HG03097 (cell line): ENCODE data around the gene KRR1.
"Not testable (repeated sequence)": the region's sequence is repeated elsewhere in the genome, so short reads cannot be mapped to it uniquely, and the experiment has no call there.

Experiments
- ATAC-seq: cut with Tn5 transposase; IDR thresholded peaks from one replicate; pipeline ENCODE4 v1.9.1; 2021; ENCODE audit not compliant: unreplicated experiment, low FRiP score

KRR1 gene

DNA sequence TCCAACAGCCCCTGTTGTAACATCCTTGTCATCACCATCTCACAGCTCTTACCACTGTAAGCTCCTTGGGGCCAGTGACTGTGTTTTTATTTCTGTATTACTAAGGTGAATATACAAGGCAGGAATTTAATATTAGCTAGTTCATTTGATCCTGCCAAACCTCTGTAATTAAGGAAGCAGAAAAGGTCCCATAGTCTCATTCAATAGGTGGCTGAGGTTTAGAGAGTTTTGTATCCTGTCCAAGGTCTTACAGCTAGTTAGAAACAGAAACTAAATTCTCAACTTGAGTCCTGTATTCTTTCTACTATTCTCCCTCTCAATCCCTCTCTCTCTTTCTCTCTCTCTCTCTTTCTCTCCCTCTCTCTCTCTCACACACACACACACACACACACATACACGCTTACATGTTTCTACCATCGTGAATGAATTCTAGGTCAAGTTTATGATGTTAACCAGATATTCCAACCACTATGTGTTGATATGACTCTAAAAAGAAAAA, 31.4 kb downstream of the KRR1 start:
- ATAC-seq: peak; percentile 41

DNA sequence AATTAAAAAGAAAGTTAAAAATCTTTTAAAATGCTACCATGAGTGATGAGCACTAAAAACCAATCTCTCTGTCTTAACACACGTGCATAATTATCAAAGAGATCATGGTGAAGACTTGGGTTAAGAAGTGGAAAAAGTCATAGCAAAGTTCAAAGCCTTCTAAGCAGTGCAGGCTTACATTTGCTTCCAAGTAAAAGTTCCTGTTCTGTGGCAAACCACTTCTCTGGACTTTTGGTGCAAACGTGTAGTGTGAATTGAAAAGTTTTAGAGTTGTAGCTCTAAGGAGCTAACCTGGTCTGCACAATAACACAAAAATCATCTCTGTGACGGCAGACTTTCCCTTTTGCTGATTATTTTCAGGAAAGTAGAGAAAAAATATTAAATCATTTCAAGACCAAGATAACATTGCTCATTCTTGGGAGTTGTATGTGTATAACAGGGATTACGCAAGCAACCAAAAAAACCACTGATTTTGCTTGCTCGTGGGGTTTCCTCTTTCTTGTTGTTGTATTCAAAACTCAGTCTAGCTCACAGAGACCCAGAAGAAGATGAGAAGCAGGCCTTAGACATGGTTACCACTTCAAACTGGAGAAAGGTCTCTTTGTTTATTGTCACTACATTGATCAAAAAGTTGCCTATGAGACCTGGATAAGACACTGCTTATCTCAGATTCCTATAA, 33.2 kb downstream of the KRR1 start:
- ATAC-seq: no peak

DNA sequence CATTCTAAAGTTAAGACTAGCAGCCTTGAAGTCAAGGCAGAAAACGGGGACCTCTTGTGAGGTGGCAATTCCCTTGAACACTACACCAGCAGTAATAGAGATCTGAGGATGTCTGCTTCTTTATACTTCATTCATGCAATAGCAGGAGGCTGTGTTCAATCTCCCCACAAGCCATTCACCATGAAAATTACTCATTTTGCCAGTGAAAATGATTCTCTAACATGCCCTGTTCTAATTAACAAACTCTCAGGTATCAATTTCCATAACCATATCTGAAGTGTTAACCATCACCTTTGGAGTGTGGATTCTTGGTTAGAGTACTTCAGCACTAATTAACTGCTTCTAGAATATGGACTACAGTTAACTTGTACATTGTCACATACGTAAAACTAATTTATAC, 34.3 kb downstream of the KRR1 start:
- ATAC-seq: no peak

DNA sequence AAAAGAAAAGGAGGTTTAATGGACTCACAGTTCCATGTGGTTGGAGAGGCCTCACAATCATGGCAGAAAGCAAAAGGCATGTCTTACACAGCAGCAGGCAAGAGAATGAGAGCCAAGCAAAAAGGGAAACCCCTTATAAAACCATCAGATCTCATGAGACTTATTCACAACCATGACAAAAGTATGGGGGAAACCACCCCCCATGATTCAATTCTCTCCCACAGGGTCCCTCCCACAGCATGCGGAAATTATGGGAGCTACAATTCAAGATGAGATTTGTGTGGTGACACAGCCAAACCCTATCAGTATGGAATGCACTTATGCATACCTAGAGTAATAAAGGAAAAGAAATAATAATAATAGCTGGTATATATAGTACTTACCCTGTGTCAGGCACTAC, 35.3 kb downstream of the KRR1 start:
- no peak for ATAC-seq

DNA sequence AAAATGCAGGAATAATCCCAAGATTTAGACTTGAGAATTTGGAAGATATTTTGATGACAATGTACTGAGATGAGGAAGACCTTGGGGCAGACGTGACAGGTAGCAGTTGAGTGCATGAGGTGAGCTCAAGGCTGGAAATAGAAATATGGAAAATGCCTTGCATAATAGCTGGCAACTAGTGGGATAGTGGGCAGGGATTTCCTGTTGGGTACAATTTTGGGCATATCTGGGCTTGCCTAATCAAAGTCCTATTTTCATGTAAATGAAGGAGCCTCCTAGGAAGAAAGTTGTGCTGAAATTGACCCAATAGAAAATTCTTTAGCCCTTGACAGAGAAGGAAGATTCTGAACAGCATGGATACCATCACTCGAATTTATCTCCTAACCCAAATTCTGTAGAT, 37.3 kb downstream of the KRR1 start:
- ATAC-seq: no peak

DNA sequence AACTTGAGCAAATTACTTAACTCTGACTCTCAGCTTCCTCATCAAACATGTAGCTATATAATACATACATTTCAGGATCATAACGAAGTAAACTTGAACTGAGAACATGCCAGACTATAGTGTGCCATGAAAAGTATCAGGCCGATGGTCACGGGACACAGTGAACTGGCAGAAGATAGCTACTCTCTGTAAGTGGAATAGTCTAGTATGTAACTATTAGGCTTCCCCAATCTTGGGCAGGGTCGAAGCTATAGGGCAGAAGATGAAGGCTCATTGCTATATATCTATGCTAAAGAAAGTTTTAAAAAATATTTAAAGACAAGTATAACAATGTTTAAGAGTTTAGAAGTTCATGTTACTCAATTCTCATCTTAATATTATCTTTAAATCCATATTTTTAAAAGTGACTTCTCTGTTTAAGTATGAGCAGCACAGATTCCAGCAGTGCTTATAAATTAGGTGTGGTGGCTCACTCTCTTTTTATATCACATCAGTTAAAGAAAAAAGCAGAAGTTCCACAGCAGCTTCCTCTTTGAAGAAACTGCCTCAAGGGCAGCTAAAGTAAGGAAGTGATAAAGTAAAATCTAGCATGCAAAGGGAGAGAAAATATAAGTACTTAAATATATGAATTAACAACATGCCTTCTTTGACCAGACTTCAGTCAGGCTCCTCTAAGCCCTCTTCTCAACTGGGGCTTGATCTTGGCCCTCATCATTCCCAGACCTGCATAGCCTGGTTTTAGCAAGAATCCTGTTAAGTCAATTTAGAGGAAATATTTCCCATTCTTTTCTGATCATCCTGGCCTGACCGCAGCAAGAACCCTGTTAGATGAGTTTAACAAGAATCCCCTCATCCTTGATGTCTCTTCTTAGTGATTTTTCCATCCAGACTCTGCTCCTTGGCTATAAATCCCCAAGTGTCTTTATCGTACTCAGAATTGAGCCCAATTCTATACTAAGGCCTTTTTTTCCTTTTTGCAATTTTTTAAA, 39.2 kb downstream of the KRR1 start:
- no peak for ATAC-seq

DNA sequence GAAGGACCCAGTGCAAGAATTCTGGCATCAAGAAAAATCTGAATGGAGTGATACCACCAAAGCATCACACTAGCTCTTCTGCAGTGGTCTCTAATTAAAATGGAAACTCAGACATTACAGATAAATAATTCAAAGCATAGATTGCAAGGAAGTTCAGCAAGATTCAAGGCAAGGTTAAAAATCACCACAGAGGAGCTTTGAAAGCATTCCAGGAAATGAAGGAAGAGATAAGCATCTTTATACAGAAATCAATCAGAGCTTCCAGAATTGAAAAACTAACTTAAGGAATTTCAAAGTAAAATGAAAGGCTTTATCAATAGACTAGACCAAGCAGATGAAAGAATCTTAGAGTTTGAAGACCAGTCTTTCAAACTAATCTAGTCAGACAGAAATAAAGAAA, 51.2 kb downstream of the KRR1 start:
- ATAC-seq: no peak

DNA sequence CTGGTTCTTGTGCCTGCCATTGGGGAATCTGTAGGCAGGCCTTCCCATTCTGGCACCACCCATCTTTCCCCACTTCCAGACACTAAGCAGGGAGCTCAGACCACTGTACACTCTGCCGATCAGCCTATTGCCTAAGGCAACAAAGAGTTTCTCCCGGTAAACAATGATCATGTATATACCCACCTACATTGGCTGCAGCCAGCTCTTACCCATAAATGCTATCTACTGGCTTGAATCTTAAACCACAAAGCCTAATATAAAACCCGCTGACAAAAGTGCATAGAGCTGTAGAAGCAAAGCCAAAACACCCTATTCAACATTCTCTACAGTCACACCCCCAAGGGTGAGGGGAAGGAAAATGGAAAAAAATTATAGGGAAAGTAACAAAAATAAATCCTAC, 51.7 kb downstream of the KRR1 start:
- ATAC-seq: no peak

DNA sequence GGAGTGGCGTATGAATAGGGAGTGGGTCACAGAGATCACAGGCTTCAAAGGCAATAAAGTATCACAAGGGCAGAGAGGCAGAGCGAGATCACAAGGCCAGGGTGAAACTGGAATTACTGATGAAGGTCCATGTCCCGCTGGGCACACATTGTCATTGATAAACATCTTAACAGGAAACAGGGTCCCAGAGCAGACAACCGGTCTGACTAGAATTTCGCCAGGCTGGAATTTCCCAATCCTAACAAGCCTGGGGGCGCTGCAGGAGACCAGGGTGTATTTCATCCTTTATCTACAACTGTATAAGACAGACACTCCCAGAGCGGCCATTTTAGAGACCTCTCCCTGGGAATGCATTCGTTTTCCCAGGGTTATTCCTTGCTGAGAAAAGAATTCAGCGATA, 53.5 kb downstream of the KRR1 start:
- ATAC-seq: not testable (repeated sequence)

DNA sequence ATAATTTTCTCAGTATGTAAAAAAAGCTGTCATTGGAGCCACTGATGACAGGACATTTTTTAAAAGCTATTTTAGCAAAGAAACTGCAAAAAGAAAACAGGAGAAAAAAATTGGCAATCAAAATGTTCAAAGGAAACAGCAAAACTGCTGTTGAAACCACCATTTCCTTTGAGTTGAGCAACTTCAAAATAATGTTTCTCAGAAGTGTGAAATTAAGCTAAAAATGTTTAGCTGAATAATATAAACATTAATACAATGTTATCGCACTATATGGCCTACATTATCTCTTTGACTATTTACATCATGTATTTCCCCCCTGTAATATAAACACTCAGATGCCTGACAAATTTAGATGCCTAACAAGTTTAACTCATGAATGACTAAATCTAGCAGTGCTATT, 54.2 kb downstream of the KRR1 start:
- ATAC-seq: no peak

DNA sequence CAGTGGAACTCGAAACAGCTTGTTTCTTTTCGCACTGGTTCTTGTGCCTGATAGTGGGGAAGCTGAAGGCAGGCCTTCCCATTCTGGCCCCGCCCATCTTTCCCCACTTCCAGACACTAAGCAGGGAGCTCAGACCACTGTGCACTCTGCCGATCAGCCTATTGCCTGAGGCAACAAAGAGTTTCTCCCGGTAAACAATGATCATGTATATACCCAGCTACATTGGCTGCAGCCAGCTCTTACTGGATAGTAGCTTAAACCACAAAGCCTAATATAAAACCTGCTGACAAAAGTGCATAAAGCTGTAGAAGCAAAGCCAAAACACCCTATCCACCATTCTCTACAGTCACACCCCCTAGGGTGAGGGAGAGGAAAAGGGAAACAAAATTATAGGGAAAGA, 55.6 kb downstream of the KRR1 start:
- ATAC-seq: no peak

DNA sequence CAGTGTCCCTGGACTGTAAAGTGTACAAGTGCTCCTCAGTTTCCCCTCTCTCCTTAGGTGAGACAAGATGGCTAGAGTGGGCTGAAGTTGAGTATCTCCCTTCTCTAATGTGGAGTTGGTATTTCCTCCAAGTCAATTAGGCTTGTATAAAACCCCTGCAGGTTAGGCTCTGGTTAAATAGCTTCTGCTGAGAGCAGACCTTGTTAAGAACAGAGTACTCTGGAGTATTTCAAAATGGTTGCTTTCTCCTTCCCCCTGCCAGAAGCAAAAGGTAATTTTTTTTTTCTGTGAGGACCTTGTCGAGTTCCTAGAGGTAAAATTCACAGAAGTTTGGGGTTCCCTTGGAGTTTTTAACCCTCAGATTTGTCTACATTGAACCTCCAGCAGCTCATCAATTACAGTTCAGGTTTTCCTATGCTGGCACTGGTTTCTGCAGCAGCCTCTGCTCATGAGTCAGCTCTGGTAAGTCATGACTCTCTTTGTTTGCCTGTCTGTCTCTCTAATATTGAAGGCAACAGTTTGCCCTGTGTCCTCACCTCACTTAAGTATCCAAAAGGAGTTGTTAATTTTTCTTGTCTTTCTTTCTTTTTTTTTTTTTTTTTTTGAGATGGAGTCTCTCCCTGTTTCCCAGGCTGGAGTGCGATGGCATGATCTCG, 58.6 kb downstream of the KRR1 start:
- ATAC-seq: no peak

DNA sequence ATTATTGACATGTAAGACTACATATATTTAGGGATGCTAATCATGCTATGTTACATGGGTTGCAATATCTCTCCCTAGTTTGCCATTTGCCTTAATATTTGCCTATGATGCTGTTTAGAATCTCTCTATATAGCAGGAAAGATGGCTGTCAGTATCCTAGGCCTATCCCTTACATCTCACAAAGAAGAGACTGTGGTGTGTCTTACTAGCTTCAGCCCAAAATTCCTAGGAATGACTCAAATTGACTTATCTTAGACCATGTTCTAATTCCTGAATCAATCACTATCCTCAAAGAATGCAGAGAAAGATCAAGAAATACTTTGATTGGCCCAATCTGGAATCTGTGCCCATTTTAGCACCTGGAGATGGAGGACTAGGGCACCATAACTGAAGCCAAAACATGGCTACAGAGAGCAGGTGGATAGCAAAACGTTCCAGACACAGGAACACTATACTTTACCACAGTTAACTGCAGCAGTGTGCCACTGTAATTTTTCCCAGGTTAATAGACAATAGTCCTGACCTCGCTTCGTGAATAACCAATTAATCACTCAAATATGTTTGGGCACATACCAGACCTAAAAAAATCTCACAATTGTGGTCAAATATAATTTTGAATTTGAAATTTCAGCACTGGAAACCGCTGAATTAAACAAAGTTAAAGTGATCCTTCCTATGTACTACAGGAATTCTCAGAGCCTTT, 63.6 kb downstream of the KRR1 start:
- no peak for ATAC-seq

DNA sequence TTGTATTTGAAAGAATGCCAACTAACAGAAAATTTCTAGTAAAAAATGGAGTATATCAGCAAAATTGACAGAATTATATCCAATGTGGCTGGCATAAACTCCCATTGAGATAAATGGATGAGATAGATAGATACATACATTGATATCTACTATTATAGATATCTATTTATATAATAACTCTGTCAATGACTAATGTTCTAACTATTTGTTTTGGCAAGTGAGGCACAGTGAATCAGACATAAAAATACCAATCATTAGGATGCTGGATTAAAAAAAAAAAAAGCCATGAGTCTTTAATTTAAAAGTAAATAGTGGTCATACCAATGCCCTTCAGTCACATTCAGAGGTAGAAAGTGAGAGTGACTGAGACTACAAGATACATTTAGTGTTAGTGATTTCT, 64.6 kb downstream of the KRR1 start:
- ATAC-seq: no peak

DNA sequence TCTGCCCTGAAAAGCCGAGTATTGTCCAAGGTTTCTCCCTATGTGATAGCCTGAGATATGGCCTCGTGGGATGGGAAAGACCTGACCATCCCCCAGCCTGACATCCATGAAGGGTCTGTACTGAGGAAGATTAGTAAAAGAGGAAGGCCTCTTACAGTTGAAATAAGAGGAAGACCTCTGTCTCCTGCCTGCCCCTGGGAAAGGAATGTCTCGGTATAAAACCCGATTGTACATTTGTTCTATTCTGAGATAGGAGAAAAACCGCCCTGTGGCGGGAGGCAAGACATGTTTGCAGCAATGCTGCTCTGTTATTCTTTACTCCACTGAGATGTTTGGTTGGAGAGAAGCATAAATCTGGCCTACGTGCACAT, 66.3 kb downstream of the KRR1 start:
- not testable (repeated sequence) for ATAC-seq

DNA sequence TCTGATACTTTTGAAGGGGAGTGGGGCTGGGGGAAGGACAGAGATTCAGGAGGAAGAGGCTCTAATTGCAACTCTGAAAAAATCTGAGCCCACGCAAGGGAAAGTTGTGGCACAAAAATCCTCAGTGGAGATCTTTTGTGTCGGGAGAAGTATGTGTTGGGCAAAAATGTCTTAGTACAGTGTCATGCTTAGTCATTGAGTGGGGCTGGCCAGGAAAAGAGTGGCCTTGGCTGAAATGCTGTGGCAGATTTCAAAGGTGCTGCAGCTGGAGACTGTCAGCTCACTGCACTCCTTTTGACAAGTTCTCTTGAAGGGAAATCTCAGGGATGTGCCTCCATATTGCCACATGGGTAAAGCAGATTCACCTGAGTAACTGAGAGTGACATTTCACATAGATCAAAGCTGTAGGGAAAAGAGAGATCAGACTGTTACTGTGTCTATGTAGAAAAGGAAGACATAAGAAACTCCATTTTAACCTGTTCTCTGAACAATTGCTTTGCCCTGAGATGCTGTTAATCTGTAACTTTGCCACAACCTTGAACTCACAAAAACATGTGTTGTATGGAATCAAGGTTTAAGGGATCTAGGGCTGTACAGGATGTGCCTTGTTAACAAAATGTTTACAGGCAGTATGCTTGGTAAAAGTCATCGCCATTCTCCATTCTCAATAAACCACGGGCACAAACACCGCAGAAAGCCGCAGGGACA, 66.8 kb downstream of the KRR1 start:
- ATAC-seq: no peak

DNA sequence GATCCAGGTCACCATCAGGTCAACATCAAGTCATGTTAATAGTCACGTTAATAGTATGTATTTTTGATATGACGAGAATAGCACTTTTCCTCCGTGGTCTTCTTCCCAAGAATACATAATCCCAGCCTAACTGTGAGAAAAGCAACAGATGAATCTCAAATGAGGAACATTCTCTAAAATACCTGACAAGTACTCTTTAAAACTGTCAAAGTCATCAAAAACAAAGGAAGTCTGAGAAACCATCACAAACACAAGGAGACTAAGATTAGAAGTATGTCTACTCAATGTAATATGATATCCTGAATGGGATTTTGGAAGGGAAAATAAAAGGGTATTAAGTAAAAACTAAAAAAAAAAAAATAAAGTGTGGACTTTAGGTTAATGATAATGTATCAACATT, 67.7 kb downstream of the KRR1 start:
- ATAC-seq: no peak

DNA sequence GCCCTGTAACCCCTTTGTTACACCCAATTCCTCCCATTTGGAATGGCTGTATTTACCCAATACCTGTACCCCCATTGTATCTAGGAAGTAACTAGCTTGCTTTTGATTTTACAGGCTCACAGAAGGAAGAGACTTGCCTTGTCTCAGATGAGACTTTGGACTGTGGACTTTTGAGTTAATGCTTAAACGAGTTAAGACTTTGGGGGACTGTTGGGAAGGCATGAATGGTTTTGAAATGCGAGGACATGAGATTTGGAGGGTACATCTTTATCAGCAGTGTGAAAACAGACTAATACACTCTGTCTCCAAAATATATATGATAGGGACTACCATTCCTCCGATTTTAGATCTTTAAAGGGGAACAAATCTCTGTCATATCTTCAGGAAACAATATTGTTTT, 69.0 kb downstream of the KRR1 start:
- ATAC-seq: not testable (repeated sequence)

DNA sequence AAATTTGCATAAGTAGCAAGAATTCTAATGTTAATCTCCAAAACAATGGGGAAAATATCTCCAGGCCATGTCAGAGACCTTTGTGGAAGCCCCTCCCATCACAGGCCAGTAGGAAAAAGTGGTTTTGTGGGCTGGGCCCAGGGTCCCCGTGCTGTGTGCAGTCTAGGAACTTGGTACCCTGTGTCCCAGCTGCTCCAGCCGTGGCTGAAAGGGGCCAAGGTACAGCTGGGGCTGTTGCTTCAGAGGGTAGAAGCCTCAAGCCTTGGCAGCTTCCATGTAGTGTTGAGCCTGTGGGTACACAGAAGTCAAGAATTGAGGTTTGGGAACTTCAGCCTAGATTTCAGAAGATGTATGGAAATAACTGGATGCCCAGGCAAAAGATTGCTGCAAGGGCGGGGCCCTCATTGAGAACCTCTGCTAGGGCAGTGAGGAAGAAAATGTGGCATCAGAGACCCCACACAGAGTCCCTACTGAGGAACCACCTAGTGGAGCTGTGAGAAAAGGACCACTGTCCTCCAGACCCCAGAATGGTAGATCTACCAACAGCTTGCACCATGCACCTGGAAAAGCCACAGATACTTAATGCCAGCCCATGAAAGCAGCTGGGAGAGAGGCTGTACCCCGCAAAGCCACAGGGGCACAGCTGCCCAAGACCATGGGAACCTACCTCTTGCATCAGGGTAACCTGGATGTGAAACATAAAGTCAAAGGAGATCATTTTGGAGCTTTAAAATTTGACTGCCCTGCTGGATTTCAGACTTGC, 69.5 kb downstream of the KRR1 start:
- not testable (repeated sequence) for ATAC-seq
